GM12875 (cell line): ENCODE measurements around the gene CNEP1R1.
A peak's percentile ranks its signal among the peaks of the same experiment; 100 is the strongest.

Source experiments
- H3K4me3 ChIP-seq: one replicate; pipeline ENCODE4 v1.5.1; 2011; ENCODE audit warnings: low read depth, low read length, control low read depth
- TF ChIP-seq, protein P1 (sequence below): IDR thresholded peaks from 2 replicates; pipeline ENCODE4 v1.5.1; 2011; ENCODE audit warnings: low read depth, mild to moderate bottlenecking, control low read depth, inconsistent platforms, low read length, moderate library complexity, borderline replicate concordance; ENCODE audit not compliant: insufficient read depth

Gene CNEP1R1

GRCh38 chr16:50015631-50016030 is 9.4 kb upstream of the CNEP1R1 start:
- TF ChIP-seq, protein P1, sequence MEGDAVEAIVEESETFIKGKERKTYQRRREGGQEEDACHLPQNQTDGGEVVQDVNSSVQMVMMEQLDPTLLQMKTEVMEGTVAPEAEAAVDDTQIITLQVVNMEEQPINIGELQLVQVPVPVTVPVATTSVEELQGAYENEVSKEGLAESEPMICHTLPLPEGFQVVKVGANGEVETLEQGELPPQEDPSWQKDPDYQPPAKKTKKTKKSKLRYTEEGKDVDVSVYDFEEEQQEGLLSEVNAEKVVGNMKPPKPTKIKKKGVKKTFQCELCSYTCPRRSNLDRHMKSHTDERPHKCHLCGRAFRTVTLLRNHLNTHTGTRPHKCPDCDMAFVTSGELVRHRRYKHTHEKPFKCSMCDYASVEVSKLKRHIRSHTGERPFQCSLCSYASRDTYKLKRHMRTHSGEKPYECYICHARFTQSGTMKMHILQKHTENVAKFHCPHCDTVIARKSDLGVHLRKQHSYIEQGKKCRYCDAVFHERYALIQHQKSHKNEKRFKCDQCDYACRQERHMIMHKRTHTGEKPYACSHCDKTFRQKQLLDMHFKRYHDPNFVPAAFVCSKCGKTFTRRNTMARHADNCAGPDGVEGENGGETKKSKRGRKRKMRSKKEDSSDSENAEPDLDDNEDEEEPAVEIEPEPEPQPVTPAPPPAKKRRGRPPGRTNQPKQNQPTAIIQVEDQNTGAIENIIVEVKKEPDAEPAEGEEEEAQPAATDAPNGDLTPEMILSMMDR, result no peak
- no peak overlapping the region for H3K4me3 ChIP-seq

DNA sequence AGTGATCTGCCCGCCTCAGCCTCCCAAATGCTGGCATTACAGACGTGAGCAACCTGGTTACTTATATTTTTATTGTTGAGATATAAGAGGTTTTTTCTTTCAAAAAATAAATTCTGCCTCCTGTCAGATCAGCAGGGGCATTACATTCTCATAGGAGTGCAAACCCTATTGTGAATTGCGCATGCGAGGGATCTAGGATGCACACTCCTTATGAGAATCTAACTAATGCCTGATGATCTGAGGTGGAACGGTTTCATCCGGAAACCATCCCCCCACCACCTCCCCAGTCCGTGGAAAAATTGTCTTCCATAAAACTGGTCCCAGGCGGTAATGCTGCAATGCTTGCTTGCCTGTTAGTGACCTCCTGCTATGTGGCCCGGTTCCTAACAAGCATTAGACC is 7.5 kb upstream of the CNEP1R1 start:
- H3K4me3 ChIP-seq, result no peak overlapping the region
- TF ChIP-seq, protein P1, result no peak

GRCh38 chr16:50021544-50021943 is 3.5 kb upstream of the CNEP1R1 start:
- TF ChIP-seq, protein P1, result 0 out of 2 replicates have a peak, but pooled peaks have one; percentile 21
- no peak overlapping the region for H3K4me3 ChIP-seq

DNA sequence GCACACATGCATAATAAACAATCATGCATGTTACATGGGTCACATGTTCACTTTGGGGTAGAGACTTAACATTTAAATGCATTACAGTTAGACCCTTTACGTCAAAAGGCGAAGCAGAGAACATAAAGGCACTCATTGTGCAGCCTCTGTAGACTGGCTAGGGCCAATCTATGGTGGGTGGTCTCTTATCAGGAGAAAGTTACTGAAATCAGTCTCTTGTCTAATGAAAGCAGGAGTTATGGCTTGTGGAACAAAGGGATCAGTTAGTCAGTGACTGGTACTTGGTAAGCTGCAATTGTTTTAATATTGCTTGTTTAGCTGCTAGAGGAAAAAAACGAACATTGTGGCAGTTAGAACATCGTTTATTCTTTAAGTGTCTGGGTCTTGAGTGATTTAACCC is 1.4 kb upstream of the CNEP1R1 start:
- no peak overlapping the region for H3K4me3 ChIP-seq
- TF ChIP-seq, protein P1, result no peak

DNA sequence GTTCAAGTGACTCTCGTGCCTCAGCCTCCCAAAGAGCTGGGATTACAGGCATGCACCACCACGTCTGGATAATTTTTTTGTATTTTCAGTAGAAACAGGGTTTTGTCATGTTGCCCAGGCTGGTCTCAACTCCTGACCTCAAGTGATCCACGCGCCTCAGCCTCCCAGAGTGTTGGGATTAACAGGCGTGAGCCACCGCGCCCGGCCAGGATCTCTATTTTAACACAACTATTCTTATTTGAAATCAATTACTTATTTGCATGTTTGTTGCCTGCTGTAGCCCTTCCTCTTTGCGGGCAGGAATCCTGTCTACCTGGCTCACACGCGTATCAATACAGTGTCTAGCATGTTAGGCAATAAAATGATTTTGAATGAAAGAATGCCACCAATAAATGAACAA is 818 bp upstream of the CNEP1R1 start:
- H3K4me3 ChIP-seq, result no peak overlapping the region

GRCh38 chr16:50025537-50025931 is 509 bp downstream of the CNEP1R1 start:
- TF ChIP-seq, protein P1, result no peak

More for the DNA sequence above, 818 bp upstream of the CNEP1R1 start:
- TF ChIP-seq, protein P1, result no peak

DNA sequence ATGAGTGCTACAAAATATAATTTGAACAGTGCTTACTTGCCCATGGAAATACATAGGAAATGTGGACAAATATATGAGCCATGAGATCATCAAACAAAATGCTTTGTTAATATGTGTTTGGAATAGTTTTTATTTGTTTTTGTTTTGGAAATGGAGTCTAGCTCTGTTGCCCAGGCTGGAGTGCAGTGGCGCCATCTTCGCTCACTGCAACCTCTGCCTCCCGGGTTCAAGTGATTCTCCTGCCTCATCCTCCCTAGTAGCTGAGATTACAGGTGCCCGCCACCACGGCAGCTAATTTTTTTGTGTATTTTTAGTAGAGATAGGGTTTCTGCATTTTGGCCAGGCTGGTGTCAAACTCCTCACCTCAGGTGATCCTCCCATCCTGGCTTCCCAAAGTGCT is 2.8 kb downstream of the CNEP1R1 start:
- TF ChIP-seq, protein P1, result no peak
- no peak overlapping the region for H3K4me3 ChIP-seq

More at GRCh38 chr16:50025537-50025931, 509 bp downstream of the CNEP1R1 start:
- peak overlapping the region; percentile 87 for H3K4me3 ChIP-seq
